Left lobe of liver (tissue), 2 donors: Measurements from ENCODE around the gene OPRM1. TPM values are rescaled to one million over a fixed set of nuclear protein-coding genes. Genes with fewer than 3 reads are reported as not detected.
"Not testable (repeated sequence)": the region's sequence is repeated elsewhere in the genome, so short reads cannot be mapped to it uniquely, and the experiment has no call there.

ENCODE experiments used
- ATAC-seq: fragments of 200-7000 bp; cut with Tn5 transposase; one replicate; pipeline ENCODE4 v1.9.1; 2020; ENCODE audit warnings: mild to moderate bottlenecking, moderate library complexity
- DNase-seq: peaks from one replicate; pipeline ENCODE4 v3.0.0-alpha.2; 2020; ENCODE audit warnings: low spot score
- total RNA-seq: library from RNA; stranded (reverse); gene quantifications from one replicate; pipeline ENCODE4 v1.2.1, GENCODE V29; 2021
- donor health status: DM: no; HTN: no; CAD: no; lungs with moderate emphysema.
- donor health status: DM: no; HTN: yes; CAD: no.

Gene OPRM1
- total RNA-seq, result not detected

DNA sequence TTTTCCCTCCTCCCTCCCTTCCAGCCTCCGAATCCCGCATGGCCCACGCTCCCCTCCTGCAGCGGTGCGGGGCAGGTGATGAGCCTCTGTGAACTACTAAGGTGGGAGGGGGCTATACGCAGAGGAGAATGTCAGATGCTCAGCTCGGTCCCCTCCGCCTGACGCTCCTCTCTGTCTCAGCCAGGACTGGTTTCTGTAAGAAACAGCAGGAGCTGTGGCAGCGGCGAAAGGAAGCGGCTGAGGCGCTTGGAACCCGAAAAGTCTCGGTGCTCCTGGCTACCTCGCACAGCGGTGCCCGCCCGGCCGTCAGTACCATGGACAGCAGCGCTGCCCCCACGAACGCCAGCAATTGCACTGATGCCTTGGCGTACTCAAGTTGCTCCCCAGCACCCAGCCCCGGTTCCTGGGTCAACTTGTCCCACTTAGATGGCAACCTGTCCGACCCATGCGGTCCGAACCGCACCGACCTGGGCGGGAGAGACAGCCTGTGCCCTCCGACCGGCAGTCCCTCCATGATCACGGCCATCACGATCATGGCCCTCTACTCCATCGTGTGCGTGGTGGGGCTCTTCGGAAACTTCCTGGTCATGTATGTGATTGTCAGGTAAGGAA lies at the start of gene OPRM1:
OPRM1 (plus strand) TSS at position 10 of the 612 bp plus-strand sequence; CDS start at position 315, 305 bp downstream.
- ATAC-seq (peak; percentile 33), DNase-seq (no peak)

DNA sequence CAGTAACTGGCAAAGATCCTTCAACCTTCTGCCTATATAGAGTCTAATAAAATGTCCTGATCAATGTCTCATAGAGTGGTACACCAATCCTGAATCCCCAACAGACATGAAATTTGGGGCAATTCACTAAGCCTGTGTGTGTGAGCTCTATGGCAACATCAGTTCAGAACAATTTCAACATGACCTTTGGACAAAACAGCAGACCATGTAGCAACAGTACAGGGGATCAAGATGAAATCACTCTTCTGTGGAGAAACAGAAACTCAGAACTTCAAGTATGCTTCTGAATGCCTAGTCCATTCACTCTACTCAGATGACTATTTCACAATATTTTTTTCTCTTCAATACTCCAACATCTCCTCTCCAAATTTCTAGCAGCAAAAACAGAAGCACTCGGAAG lies 49.1 kb upstream of the OPRM1 start:
- ATAC-seq, result peak; percentile 37
- no peak for DNase-seq

DNA sequence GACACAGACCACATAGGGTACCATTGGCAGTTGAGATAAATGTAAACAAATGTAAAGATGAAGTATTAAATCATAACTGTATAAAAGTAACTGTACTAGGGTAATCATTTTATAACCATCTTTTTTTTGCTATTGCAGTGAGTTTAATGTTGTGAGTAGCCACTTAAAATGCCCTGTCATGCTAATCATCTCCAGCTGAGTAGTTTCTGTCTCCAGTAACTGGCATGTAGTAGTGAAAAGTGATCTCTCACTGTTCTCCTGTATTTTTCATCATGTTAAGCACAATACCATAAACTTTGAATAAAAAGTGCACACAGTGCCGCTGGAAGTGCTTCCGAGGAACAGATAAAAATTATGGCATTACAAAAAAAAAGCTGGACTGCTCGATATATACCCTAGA lies 45.0 kb upstream of the OPRM1 start:
- DNase-seq (no peak), ATAC-seq (no peak)

DNA sequence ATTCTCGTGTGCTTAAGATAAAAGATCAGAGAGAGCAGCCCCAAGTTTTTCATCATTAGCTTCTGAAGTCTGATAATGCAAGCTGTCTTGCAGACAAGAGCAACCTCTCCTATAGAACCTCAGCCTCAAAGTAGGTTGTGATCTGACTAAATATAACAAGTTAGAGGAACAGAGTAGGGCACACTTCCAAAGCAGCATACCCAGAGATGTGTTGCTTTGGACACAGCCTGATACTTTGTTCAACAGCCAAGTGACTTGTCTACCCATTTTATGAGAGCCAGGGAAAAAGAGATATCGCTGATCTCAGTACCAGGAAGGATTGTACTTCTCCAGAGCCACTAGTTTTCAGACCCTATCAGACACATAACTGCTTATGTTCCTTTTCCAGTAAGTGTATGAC lies 44.2 kb upstream of the OPRM1 start:
- DNase-seq (no peak), ATAC-seq (no peak)

DNA sequence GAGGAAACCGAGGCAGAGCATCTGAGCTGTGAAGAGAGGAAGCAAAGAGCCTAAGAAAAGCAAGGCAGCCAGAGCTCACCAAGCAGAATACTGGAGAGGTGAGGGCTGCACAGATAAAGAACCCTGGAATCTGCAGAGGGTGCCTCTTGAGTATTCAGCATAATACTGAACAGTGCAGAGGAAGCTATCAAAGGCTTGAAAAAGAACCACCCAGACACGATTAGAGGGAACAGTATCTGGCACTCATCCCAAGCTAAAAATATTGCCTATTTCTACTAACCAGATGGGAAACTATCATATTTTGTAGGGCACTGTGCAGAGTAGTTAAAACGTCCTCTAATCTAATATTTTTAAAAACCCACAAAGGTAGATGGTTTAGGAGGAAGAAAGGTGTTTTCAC lies 41.8 kb upstream of the OPRM1 start:
- DNase-seq (no peak), ATAC-seq (no peak)

DNA sequence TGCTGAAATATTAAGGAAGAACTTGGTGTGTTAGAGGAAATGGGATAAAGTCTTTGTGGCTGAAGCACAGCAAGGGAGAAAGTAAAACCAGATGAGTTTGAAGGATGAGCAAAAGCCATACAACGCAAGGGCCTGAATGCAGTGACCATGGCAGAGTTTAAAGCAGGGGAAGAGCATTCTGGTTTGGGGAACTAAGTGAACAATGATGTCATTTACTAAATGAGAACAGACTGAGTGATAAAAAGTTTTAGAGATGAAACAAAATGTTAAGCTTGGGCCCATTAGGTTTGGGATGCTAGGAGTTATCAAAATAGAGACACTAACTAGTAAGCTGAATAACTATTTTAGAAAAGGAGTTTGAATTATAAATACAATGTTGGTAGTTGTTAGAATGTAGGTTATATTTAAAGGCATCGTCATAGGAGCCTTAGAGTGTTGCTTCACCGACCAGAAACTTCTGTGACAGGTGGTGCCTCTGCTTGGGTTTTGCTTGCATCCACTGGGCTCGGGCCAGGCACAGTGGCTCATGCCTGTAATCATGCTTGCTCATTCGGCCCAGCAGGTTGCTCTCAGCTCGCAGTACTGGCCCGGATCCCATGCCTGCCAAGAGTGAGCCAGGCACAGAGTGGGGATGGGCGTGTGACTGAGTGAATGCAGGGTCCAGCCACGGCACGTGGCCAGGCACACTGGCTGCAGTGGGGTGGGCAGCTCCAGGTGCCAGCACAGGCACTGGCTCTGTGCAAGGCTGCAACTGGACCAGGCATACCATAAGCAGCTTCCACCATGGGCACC lies 37.4 kb upstream of the OPRM1 start:
- DNase-seq (no peak), ATAC-seq (no peak)

DNA sequence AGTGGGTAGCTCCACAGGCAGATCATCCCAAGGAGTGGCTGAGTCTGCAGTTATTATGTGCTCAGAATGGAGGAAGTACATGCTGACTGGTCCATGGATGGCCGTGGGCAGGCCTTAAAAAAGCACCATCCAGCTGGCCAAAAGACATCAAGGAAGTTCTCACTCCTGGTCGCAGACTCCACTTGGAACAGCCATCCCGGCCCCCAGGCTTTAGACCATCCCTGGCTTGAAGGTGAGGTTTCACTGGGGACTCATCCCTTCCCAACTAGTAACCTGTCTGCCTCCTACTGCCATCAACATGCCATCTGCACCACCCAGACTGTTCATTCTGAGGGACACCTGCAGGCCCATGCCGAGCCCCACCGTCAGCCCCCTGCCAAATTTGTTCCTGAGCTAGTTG lies 36.1 kb upstream of the OPRM1 start:
- ATAC-seq (no peak), DNase-seq (no peak)

DNA sequence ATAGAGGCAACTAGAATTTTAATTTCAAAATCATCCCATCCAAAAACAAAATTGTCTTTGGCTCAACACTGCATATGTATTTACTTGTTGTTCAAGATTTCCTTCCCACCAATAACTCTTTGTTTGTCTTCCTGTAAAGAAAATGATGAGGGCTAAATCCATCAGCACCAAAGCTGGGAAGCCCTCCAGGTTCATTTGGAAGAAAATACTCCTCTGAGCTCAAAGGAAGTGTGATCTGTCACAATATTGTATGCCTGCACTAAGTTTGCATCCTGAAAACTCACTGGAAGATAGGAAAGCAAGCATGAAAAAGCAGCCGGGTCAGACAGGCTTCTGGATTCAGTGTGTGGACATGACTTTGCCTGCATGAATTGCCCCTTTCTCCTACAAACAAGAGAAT lies 28.7 kb upstream of the OPRM1 start:
- DNase-seq (no peak), ATAC-seq (no peak)

DNA sequence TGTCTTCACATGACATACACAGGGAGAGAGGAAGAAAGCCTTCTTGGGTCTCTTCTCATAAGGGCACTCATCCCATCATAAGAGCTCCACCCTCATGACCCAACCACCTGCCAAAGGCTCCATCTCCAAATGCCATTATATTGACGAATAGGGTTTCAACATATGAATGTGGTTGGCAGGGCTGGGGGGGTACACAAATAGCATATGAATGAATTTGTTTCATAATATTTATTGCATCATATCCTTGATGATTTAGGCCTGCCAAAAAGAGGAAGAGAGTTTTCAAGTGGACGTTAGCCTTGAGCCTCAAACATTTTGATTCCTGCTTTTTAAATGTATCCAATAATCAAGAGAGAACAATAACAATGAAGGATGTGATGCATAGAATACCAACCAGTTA lies 26.2 kb upstream of the OPRM1 start:
- no peak for ATAC-seq
- no peak for DNase-seq

DNA sequence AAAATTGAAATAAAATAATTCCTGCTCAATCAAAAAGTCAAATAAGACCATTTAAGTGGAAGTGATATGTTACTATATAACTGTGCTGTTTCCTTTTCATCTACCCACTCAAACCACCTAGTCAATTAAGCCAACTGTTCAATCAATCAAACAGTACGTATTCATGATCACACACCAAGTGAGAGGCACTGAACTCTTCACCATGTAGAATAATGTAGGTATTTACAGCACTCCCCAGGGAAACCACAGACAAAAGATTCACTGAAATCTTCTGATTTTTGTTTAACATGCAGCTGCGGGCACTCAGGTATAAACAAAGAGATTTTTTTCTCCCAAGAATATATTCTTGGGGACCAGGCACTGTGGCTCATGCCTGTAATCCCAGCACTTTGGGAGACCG lies 21.3 kb upstream of the OPRM1 start:
- DNase-seq, result no peak
- ATAC-seq, result no peak

DNA sequence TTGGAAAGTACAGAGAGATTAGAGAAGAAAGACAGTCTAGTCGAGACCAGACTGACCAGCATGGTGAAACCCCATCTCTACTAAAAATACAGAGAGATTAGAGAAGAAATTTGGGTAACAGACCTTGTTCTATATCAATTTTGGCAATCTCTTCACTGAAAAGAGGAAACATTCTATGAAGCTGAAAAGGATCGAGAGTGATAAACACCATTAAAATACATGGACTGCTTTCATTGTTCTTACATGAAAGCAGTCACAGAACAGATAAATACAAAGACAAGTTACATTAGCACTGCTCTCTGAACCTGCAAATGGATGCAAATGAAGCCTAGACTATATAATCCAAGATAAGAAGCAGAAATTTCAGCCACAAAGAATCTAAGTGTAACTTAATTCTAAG lies 8.4 kb upstream of the OPRM1 start:
- DNase-seq, result no peak
- ATAC-seq, result no peak

DNA sequence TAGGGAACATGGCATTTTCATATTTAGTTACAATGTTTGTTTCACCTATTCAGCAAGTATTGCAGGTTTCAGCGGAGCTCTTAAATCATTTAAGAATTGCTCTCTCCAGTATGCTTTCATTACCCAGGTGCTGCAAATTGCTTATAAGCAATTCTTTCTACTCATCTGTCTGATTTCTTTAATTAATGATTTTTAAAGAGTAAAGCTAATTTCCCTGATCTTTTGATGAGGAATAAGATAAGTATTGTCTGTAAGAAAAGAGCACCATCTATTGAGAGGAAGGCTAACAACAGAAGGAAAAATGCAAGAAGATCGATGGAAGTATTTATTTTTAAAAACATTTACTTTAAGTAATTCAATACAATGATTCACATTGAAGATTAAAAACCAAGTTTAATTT lies 2.0 kb downstream of the OPRM1 start:
- no peak for ATAC-seq
- DNase-seq, result no peak

DNA sequence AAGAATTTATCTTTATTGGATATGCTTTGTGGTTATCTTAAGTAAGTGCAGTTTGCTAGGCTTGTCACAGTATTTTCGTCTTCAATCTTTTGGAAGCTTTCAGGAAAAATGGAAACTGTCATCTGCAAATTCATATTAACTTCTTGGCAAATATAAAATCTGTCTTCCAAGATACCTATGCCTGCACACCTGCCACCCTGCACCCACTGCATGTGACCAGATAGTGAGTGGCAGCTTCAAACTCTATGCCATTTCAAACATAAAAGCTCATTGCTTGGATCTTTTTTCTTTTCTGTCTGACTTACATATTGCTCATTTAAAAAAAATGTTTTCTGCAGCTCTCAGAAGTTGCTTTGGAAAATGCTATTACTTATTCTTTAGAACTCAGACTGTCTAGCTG lies 14.1 kb downstream of the OPRM1 start:
- no peak for ATAC-seq

DNA sequence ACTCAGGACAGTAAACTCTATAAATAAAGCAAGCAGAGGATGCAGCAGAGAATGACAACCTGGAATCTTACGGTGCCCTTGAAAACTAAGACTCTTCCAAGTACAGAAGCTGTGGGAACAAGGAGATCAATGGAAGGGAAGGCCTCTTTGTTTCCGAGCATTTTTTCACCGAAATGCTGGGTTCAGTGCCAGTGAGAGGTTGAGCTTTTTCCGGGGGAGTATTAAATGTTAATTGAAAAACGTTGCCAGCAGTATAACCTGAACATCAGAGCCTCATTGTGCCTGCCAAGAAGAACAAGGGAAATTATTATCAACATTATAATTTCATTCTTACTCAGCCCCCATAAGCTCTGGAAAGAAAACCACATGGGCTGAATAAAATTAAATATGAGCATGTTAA lies 17.5 kb downstream of the OPRM1 start:
- ATAC-seq, result no peak

More for the DNA sequence above, 14.1 kb downstream of the OPRM1 start:
- no peak for DNase-seq

DNA sequence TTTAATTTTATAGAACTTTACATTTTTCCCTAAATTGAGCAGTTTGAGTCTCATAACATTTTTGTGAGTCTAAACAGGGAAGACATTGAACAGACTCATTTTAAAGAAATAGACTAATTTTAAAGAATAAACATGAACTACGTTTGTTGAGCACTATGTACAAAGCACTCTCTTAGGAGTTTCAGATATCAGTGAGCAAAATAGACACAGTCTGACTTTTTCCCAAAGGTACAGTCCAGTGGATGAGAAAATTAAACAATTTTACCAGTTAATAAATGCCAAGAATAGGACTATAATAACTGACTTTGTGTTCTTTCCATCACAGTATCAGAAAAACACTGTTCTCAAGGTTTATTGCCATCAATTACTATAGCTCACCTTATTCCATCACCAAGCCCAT lies 18.1 kb downstream of the OPRM1 start:
- no peak for ATAC-seq

More for the DNA sequence above, 17.5 kb downstream of the OPRM1 start:
- DNase-seq, result no peak

DNA sequence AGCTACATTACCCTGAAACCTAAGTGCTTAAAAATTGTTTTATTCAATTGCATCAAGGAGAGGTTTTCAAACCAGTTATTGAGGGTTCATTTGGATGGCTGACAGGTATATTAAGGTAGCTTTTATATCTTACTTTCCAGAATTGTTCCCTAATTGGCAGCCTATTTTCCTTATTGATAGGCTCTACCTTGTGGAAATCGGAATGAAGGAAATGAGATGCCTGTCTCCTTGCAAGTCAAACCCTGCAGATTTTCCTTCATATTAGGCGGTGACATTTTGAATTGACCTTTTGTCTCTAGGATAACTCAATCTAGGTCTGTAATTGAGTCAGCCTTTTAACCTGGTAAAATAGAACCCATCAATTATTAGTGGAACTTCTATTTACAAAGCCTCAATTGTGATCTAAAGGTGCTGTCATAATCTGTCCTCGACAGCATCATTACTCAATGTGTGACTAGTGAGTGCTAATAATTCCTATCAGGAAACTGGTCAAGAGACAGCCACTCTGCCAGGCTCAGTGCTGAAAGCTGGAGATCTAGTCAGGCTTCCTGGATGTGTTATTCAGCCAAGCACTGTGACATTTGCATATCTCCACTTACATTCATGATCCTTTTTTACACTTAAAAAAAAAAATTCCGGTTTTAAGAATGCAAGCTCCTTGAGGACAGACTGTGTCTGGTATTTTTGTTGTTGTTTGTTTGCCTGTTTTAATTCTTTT lies 20.1 kb downstream of the OPRM1 start:
- no peak for DNase-seq
- no peak for ATAC-seq

More for the DNA sequence above, 18.1 kb downstream of the OPRM1 start:
- DNase-seq, result no peak

DNA sequence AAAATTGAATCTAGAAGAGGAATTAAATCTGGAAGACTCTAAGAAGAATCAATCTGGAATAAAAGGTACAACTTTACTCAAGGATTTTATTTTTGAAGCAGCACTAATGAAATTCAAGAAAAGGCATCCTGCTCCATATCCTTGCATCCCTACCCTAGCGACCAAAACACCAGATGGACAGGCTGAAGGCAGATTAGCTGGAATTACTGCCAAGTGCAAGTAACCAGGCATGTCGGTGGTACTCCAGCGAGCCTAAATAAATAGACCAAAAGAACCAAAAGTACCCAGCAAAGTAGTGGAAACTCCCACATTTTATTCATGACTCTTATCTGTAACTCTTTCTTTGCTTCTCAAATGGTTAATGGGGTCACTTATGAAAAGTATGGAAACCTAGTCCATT lies 21.0 kb downstream of the OPRM1 start:
- DNase-seq (no peak), ATAC-seq (no peak)

DNA sequence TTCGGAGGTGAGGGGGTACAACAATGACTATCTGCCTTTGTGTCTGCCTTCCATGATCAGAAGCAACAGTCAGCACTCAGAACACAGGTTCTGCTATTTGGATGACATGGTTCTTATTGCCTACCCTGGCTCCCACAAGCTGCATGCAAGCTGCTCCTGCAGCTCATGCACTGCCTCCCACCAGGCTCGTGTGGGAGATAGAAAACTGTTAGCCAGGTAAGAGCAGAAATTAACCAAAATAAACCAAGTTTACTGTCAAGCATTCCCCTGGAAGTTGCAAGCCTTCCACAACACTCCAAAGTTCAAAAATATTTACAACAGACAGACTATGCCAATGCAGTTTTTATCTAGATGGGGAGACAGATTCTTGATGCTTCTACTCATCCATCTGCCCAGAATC lies 31.0 kb downstream of the OPRM1 start:
- DNase-seq, result no peak
- no peak for ATAC-seq

DNA sequence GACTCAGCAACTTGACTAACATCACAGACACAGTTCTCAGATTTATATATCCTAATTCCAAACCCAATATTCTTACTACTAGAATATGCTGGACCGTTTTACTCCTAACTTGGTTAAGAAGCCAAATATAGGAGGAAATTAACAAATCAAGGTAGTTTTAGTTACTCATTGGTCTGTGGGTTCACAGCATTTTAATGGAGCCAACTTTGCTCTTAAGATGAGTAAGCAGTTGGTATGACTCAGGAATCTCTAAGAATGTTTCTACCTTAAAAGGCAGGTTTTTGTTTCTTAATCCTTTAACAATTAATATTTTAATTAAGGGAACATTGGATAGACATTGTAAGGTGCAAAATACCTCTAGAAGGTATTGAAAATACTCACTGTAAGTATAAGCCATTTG lies 31.6 kb downstream of the OPRM1 start:
- no peak for DNase-seq

DNA sequence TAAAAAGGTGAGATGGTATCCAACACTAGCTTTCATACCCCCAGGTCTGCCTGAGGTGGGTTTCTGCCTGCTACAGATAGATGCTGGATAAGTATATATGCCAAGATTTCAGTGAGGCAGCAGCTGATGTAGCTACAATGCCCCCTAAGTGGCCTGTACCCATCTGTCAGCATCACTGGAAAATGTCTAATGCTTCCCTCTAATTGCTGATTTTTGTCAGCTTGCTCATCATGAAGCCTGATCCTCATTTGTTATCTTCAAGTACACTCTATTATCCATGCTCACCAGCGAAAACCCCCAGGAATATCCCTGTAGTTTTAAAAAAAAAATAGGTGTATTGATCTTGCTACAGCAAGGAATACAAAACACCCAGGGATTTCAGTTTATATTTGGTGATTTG lies 32.2 kb downstream of the OPRM1 start:
- DNase-seq (no peak), ATAC-seq (no peak)

More for the DNA sequence above, 31.6 kb downstream of the OPRM1 start:
- ATAC-seq, result no peak

DNA sequence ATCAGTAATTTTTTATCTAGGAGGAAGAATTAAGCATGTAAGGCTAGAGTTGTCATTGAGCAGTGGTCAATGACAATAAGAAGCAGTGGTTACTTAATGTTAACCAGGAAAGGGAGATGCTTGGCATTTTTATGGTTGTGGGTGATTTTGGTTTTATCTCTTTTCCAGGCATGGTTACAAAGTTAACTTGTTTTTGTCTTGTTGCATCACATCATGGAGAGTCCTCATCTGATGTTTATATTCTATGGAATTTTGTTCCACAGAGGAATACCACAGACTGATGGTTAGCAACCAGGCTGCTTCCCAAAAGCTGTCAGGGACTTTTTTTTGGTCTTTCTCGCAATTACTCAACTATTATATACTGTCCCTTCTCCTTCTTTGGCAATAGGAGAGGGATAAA lies 32.7 kb downstream of the OPRM1 start:
- no peak for DNase-seq
- ATAC-seq, result no peak

DNA sequence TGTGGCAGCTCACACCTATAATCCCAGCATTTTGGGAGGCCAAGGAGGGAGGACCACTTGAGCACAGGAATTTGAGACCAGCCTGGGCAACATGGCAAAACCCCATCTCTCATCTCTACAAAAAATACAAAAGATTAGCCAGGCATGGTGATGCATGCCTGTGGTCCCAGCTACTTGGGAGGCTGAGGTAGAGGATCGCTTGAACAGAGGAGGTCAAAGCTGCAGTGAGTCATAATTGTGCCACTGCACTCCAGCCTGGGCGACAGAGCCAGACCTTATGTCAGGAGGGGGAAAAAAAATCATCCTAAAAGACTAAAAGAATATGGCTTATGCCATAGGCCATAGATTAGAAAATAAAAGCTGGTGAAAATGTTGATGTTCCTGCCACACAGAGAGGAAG lies 39.6 kb downstream of the OPRM1 start:
- not testable (repeated sequence) for DNase-seq, ATAC-seq
